Activated CD8-positive, alpha-beta memory T cell treated with anti-CD3 and anti-CD28 coated beads, Interleukin-2, amount 10 ng/mL, durations not matched to agents 7 days and 5 days (primary cell): ENCODE data around the gene IMP4. TPM values are rescaled to one million over a fixed set of nuclear protein-coding genes. Genes with fewer than 3 reads are reported as not detected.

ENCODE experiments used
- ATAC-seq: fragments of 150-1000 bp; cut with Tn5 transposase; one replicate; pipeline ENCODE4 v1.10.0; 2021; ENCODE audit warnings: moderate library complexity
- CTCF ChIA-PET: fragments of 350-600 bp; sonication (Branson Sonifier 250); formaldehyde crosslinking; loops from one replicate; lab custom pipeline; 2021; ENCODE audit warnings: antibody characterized with exemption; lab: Charles Lee
- DNase-seq: peaks from one replicate; pipeline ENCODE4 v3.0.0-alpha.2; 2020
- H3K27ac Mint-ChIP-seq: one replicate; pipeline ENCODE4 v1.8.0; 2021; ENCODE audit warnings: mild to moderate bottlenecking, mixed read lengths
- H3K27me3 Mint-ChIP-seq: one replicate; pipeline ENCODE4 v1.8.0; 2021; ENCODE audit warnings: mixed read lengths
- H3K36me3 Mint-ChIP-seq: one replicate; pipeline ENCODE4 v1.8.0; 2021; ENCODE audit warnings: mild to moderate bottlenecking, mixed read lengths
- H3K4me1 Mint-ChIP-seq: one replicate; pipeline ENCODE4 v1.8.0; 2021; ENCODE audit warnings: mixed read lengths
- H3K4me3 Mint-ChIP-seq: one replicate; pipeline ENCODE4 v1.8.0; 2021; ENCODE audit warnings: mild to moderate bottlenecking, moderate library complexity, mixed read lengths
- H3K9me3 Mint-ChIP-seq: one replicate; pipeline ENCODE4 v1.8.0; 2022; ENCODE audit warnings: low read depth, mixed read lengths
- total RNA-seq, 2 experiments: library from RNA; stranded (reverse); gene quantifications; one replicate each; pipeline ENCODE4 v1.2.3, GENCODE V29; 2021

The IMP4 gene
- total RNA-seq, 2 experiments from 2014 or later: 85.8 to 115 TPM

DNA sequence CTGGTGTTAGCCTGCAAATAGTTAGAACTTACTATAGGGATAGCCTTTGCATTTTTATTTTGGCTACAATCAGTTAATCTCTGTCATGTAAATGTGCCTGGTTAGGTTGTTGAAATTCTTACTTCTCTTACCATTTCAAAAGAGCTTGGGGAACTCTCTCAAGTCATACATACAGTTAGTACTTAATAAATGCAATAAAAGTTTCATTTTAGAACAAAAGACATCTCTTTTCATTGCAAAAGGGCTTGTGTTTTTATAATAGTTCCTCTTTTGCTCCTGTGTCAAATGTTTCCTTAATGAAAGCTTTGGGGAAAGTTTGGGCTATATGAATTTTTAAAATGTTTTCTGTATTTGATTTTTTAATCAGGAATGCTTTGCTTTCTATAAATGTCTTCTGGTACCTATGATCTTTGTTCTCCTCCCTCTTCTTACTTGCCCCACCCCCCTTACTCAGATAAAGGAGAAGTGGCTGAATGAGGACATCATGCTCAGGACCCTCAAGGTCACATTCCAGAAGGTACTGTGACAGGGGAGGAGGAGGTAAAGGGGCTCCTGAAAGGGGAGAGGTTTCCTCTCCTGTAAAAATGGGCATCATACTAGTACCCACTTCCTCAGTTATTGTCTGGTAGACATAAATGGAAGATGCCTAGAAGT is 26.7 kb downstream of the IMP4 start:
- CTCF ChIA-PET: interaction anchor here (2.7 to 2.8 kb wide), 2 partner anchors 14 to 27 kb away, joined by 12 to 15 read pairs; partner anchors contain the start of genes IMP4 and PTPN18
- Mint-ChIP-seq H3K4me3 (no peak overlapping the region), H3K36me3 (peaks cover 21% of the 10 kb centered on the region), H3K27me3 (no peaks in the 10 kb centered on the region), H3K9me3 (no peaks in the 10 kb centered on the region), H3K27ac (no peak overlapping the region), H3K4me1 (peaks cover 34% of the 10 kb centered on the region)
- ATAC-seq: no peak
- no peak for DNase-seq

GRCh38 chr2:130369965-130370341 is 27.3 kb downstream of the IMP4 start:
- ATAC-seq: no peak

GRCh38 chr2:130370490-130370889 is 27.8 kb downstream of the IMP4 start:
- H3K36me3 Mint-ChIP-seq: peaks cover 32% of the 10 kb centered on the region
- DNase-seq (peak; percentile 79), ATAC-seq (peak; percentile 28)
- H3K27ac Mint-ChIP-seq: peak overlapping the region; percentile 99
- H3K4me3 Mint-ChIP-seq: peak overlapping the region; percentile 96
- H3K27me3 Mint-ChIP-seq: no peaks in the 10 kb centered on the region
- H3K4me1 Mint-ChIP-seq: peaks cover 45% of the 10 kb centered on the region
- CTCF ChIA-PET: interaction anchor here (1.7 to 2.8 kb wide), 3 partner anchors 9 to 28 kb away, joined by 4 to 15 read pairs (median 12); partner anchors contain the start of genes IMP4 and PTPN18
- H3K9me3 Mint-ChIP-seq: no peaks in the 10 kb centered on the region

More at GRCh38 chr2:130369965-130370341, 27.3 kb downstream of the IMP4 start:
- peak overlapping the region; percentile 99 for H3K27ac Mint-ChIP-seq
- peaks cover 39% of the 10 kb centered on the region for H3K4me1 Mint-ChIP-seq
- no peak overlapping the region for H3K4me3 Mint-ChIP-seq
- CTCF ChIA-PET: interaction anchor here (1.7 to 2.8 kb wide), 3 partner anchors 10 to 27 kb away, joined by 4 to 15 read pairs (median 12); partner anchors contain the start of genes IMP4 and PTPN18
- no peaks in the 10 kb centered on the region for H3K9me3 Mint-ChIP-seq
- DNase-seq: no peak
- H3K36me3 Mint-ChIP-seq: peaks cover 26% of the 10 kb centered on the region
- no peaks in the 10 kb centered on the region for H3K27me3 Mint-ChIP-seq

DNA sequence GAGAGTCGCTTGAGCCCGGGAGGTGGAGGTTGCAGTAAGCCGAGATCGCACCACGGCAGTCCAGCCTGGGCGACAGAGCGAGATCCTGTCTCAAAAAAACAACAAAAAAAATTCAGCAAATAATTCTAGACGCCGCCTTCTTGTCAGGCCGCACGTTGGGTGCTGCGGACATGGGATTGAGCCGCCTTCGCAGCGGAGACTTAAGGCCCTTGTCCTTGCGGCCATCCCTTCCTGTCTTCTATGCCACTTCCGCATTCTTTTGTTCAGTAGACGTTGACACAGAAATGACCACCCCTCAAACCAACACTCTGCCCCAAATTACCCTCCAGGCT is 29.0 kb downstream of the IMP4 start:
- CTCF ChIA-PET: interaction anchor here (1.7 to 2.8 kb wide), 3 partner anchors 8 to 29 kb away, joined by 4 to 15 read pairs (median 12); partner anchors contain the start of genes IMP4 and PTPN18
- Mint-ChIP-seq H3K9me3 (no peaks in the 10 kb centered on the region), H3K36me3 (peaks cover 41% of the 10 kb centered on the region), H3K27ac (peak overlapping the region; percentile 99), H3K4me3 (peak overlapping the region; percentile 96), H3K4me1 (peaks cover 57% of the 10 kb centered on the region), H3K27me3 (no peaks in the 10 kb centered on the region)
- ATAC-seq: peak; percentile 32
- no peak for DNase-seq

DNA sequence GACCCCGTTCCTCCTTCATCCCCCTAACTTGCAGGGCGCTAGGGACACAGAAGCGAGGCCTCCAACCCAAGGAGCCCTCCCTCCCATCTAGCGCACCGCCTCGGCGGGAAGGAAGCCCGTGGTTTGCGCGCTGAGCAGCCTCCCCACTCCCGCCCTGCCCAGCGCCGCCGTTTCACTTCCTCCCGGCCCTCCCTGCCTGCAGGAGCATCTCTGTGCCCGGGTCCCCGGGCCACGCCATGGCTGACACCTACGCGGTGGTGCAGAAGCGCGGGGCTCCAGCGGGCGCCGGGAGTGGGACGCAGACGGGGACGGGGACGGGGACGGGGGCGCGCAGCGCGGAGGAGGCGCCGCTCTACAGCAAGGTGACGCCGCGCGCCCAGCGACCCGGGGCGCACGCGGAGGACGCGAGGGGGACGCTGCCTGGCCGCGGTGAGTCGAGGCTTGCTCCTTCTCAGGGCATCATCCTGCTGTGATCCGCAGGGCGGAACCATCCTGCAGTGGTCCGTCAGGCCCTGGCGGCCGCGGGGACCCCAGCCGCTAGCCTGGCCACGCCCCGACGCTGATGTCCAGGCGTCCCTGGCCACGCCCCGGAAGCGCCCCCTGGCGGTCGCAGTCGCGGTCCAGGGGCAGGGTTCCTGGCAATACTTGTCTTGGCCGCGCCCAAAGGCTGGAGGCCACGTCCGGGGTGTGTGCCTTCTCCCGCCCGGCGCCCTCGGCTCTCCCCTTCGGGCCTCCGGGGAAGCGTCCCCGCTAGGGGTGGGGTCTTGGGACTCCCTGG is 29.5 kb downstream of the IMP4 start:
- CTCF ChIA-PET: interaction anchor here (1.0 to 2.8 kb wide), 6 partner anchors 11 to 191 kb away, joined by 3 to 24 read pairs (median 10); partner anchors contain the start of genes IMP4 and SMPD4
- DNase-seq (peak; percentile 86), ATAC-seq (peak; percentile 72)
- H3K9me3 Mint-ChIP-seq: no peaks in the 10 kb centered on the region
- H3K27ac Mint-ChIP-seq: peak overlapping the region; percentile 99
- peaks cover 46% of the 10 kb centered on the region for H3K36me3 Mint-ChIP-seq
- peak overlapping the region; percentile 96 for H3K4me3 Mint-ChIP-seq
- H3K4me1 Mint-ChIP-seq: peaks cover 62% of the 10 kb centered on the region
- H3K27me3 Mint-ChIP-seq: no peaks in the 10 kb centered on the region

- H3K27me3 Mint-ChIP-seq: no peaks in the 10 kb centered on the region
- peak; percentile 5 for ATAC-seq
- no peak for DNase-seq
- peaks cover 44% of the 10 kb centered on the region for H3K36me3 Mint-ChIP-seq
- peak overlapping the region; percentile 96 for H3K4me3 Mint-ChIP-seq
- H3K4me1 Mint-ChIP-seq: peaks cover 69% of the 10 kb centered on the region
- CTCF ChIA-PET: interaction anchor here (1.0 to 1.8 kb wide), 5 partner anchors 10 to 192 kb away, joined by 3 to 24 read pairs (median 5); partner anchors contain the start of genes IMP4 and SMPD4
- no peaks in the 10 kb centered on the region for H3K9me3 Mint-ChIP-seq
- H3K27ac Mint-ChIP-seq: peak overlapping the region; percentile 84
These were observed 30.4 kb downstream of the IMP4 start for GRCh38 chr2:130372833-130373807.

DNA sequence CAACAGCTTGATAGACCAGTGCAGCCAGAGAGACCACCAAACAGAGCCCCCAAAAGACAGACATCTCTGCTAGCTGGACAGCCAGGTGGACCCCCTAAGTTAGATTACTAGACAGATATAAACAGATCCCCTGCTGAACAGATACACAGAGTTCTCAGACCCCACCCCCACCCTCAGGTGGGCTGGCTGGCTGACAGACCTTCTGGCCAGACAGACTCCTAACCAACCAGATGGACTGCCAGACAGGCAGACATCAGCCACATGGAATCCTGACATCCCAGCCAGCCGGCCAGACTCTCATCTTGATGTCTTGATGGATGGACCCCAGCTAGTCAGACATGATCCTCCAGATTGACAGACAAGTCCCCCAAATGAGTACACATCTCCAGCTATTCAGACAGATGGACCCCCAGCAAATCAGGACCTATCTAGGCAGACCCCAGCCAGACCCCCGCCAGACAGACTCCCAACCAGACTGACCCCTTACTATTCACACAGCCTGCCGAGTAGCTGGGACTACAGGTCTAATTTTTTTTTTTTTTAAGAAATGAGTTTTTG is 31.2 kb downstream of the IMP4 start:
- Mint-ChIP-seq H3K36me3 (peaks cover 46% of the 10 kb centered on the region), H3K27ac (peak overlapping the region; percentile 84), H3K4me3 (peak overlapping the region; percentile 96), H3K9me3 (no peaks in the 10 kb centered on the region), H3K4me1 (peaks cover 75% of the 10 kb centered on the region), H3K27me3 (no peaks in the 10 kb centered on the region)
- no peak for ATAC-seq
- no peak for DNase-seq
- CTCF ChIA-PET: interaction anchor here (1.2 to 1.8 kb wide), 3 partner anchors 10 to 32 kb away, joined by 3 to 24 read pairs (median 15); partner anchors contain the start of gene IMP4

DNA sequence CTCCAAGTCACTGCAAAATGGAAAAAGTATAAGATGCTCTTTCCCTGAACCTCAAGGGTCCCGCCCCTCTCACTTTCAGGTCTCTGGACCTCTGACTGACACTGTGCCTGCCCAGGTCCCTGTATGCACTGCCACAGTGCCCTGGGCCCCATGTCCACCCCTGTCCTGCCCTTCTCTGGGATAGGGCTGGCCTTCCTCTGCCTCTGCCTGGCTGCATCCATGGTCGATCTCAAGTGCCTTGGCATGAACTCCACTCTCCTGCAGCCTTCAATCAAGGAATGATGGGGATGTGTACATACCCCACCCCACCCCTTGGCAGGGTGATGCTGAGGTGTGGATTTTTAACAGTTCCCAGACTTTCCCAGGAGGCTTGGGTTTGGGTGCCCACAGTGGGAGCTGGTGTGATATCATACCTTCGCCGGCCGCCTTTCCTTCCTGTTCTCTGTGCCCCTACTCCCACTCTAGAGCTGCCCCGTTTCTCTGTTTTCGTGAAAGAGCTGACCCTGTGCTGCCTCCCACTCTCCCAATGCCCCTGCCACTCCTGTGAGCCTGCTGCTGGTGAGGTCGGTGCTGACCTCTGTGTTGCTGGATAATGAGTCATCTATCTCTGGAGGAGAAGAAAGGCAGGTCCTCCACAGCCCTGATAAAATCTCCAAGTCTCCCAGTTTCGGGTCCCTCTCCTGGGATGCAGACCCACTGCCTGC is 32.0 kb downstream of the IMP4 start:
- H3K27ac Mint-ChIP-seq: peak overlapping the region; percentile 72
- ATAC-seq: no peak
- no peaks in the 10 kb centered on the region for H3K27me3 Mint-ChIP-seq

GRCh38 chr2:130375291-130376266 is 32.9 kb downstream of the IMP4 start:
- Mint-ChIP-seq H3K9me3 (no peaks in the 10 kb centered on the region), H3K4me1 (peaks cover 83% of the 10 kb centered on the region), H3K27ac (peak overlapping the region; percentile 5), H3K36me3 (peaks cover 52% of the 10 kb centered on the region), H3K27me3 (no peaks in the 10 kb centered on the region), H3K4me3 (peak overlapping the region; percentile 4)
- peak; percentile 29 for DNase-seq
- ATAC-seq: no peak
- CTCF ChIA-PET: no interaction called here

More for the DNA sequence above, 32.0 kb downstream of the IMP4 start:
- DNase-seq: no peak
- Mint-ChIP-seq H3K36me3 (peaks cover 50% of the 10 kb centered on the region), H3K4me1 (peaks cover 82% of the 10 kb centered on the region), H3K9me3 (no peaks in the 10 kb centered on the region), H3K4me3 (peak overlapping the region; percentile 12)
- CTCF ChIA-PET: no interaction called here

DNA sequence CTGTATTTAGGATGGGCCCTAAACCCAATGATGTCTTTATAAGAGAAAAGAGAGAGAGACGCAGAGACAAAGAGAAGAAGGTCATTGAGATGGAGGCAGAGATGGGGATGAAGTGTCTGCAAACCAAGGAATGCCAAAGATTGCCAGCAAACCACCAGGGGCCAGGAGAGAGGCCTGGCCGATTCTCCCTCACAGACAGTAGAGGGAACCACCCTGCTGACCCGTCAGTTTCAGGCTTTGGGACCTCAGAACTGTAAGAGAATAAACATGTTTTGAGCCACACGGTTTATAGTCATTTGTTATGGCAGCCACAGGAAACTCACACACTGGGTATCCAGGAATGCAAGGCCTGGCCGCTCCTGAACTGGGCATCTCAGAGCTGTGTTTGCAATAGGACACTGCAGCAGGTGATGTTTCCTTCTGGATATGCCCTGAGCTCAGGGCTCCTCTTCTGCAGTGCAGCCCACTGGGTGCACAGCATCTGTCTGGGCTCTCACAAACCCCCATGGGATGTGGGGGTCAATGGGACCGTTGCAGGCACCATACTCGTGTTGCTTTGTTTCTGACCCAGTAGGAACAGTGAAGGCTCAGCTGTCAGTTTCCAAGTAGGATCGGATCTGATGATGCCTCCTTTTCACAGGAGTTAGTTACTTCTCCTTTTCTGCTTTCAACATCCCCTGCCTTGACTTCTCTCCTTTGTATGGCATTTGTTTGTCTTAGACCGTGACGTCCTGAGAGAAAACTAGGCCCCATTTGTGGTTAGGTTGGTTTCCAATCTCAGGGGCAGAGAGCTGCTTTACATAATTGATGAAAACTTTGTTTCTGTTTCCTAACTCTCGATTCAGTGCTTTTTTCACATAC is 34.0 kb downstream of the IMP4 start:
- H3K27me3 Mint-ChIP-seq: no peaks in the 10 kb centered on the region
- CTCF ChIA-PET: interaction anchor here (0.7 to 1.0 kb wide), 5 partner anchors 13 to 41 kb away, joined by 3 to 4 read pairs (median 3); partner anchors contain the start of gene PTPN18
- peak overlapping the region; percentile 59 for H3K27ac Mint-ChIP-seq
- no peak for ATAC-seq
- H3K4me3 Mint-ChIP-seq: peak overlapping the region; percentile 38
- peak; percentile 55 for DNase-seq
- H3K4me1 Mint-ChIP-seq: peaks cover 75% of the 10 kb centered on the region
- peaks cover 51% of the 10 kb centered on the region for H3K36me3 Mint-ChIP-seq
- H3K9me3 Mint-ChIP-seq: no peaks in the 10 kb centered on the region
